ENCODE data around the gene CLIC1. TPM values are rescaled to one million over a fixed set of nuclear protein-coding genes. Genes with fewer than 3 reads are reported as not detected.

The CLIC1 gene
- total RNA-seq, 1 experiment from 2014 or later: 431 TPM

DNA sequence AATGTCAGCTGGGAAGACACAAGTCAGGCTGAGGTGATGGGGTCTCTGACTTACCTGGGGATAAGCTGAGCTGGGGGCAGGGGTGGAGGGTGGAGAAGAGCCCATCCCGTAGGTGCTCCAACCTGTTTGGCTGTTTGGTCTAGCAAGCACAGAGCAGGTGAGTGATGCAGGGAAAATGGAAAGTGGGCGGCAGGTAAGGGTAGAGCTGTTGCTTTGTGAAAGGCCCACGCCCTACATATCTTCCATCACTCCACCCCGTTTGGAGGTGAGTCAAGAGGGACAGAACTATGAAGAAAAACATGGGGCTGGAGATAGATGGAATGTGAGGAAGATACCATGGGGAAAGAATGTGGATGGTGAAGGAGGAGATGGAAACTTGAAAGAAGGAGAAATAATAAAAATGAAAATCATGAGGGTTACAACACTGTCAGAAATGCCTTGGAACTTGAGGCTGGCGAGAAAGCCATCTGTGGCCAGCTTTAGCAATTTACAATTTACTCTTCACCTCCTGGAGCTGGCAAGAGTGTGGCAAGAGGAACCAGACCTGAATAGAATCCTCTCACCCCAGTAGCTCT is 16.0 kb downstream of the CLIC1 start:
- TF ChIP-seq EZH2 (IDR thresholded peaks at IDR 0.05; ENCODE audit: borderline replicate concordance, low read depth, low read length, poor library complexity, severe bottlenecking): no peak
- TF ChIP-seq, protein P1, sequence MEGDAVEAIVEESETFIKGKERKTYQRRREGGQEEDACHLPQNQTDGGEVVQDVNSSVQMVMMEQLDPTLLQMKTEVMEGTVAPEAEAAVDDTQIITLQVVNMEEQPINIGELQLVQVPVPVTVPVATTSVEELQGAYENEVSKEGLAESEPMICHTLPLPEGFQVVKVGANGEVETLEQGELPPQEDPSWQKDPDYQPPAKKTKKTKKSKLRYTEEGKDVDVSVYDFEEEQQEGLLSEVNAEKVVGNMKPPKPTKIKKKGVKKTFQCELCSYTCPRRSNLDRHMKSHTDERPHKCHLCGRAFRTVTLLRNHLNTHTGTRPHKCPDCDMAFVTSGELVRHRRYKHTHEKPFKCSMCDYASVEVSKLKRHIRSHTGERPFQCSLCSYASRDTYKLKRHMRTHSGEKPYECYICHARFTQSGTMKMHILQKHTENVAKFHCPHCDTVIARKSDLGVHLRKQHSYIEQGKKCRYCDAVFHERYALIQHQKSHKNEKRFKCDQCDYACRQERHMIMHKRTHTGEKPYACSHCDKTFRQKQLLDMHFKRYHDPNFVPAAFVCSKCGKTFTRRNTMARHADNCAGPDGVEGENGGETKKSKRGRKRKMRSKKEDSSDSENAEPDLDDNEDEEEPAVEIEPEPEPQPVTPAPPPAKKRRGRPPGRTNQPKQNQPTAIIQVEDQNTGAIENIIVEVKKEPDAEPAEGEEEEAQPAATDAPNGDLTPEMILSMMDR (conservative IDR thresholded peaks at IDR 0.05; ENCODE audit: low read depth, low read length): no peak
- intact Hi-C loops (cut with micrococcal nuclease; ENCODE audit: unreplicated experiment): no loop called here
- Histone ChIP-seq H3K27me3 (replicated peaks; ENCODE audit: insufficient read depth, low read depth, low read length, poor library complexity) (no peaks in the 10 kb centered on the region), H3K4me3 (ENCODE audit: low read depth, low read length, poor library complexity, severe bottlenecking) (no peak overlapping the region), H3K36me3 (ENCODE audit: insufficient read depth, low read length, poor library complexity, severe bottlenecking) (no peaks in the 10 kb centered on the region), H3K9me3 (ENCODE audit: low read depth, low read length, poor library complexity, severe bottlenecking) (no peaks in the 10 kb centered on the region), H3K4me1 (ENCODE audit: insufficient read depth, low read length, poor library complexity, severe bottlenecking) (no peaks in the 10 kb centered on the region), H3K27ac (ENCODE audit: low read depth, low read length, poor library complexity, severe bottlenecking) (no peak overlapping the region)
- BruUV-seq (replicated peaks): no TSS peak
- no peak for DNase-seq (ENCODE audit: low spot score)
- ChIA-PET POLR2A (ENCODE audit: low non-redundant PET) (no interaction called here), CTCF (no interaction called here)

DNA sequence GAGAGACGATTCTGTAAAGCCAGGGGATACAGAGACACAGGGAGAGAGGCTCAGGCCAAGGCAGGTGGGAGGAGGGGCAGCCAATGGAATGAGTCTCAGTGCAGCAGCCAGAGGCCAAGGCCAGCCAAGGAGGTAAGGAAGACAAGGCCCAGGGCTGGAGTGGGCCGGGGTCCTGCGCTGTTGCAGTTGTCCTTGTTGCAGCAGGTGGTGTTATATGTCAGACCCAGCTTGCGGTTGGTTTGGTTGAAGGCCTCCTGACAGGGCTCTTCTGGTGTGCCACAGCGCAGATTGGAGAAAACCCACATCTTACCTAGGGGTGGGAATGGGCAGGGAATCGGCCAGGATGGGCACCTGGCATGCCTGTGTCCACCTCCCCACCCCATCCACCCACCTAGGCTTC is 17.3 kb downstream of the CLIC1 start:
- POLR2A ChIA-PET (ENCODE audit: low non-redundant PET): no interaction called here
- H3K9me3 ChIP-seq (ENCODE audit: low read depth, low read length, poor library complexity, severe bottlenecking): no peaks in the 10 kb centered on the region
- H3K27me3 ChIP-seq (replicated peaks; ENCODE audit: insufficient read depth, low read depth, low read length, poor library complexity): no peaks in the 10 kb centered on the region
- BruUV-seq (replicated peaks): no TSS peak
- H3K4me1 ChIP-seq (ENCODE audit: insufficient read depth, low read length, poor library complexity, severe bottlenecking): no peaks in the 10 kb centered on the region
- no peaks in the 10 kb centered on the region for H3K36me3 ChIP-seq (ENCODE audit: insufficient read depth, low read length, poor library complexity, severe bottlenecking)
- TF ChIP-seq, protein P1 (conservative IDR thresholded peaks at IDR 0.05; ENCODE audit: low read depth, low read length): no peak
- TF ChIP-seq EZH2 (IDR thresholded peaks at IDR 0.05; ENCODE audit: borderline replicate concordance, low read depth, low read length, poor library complexity, severe bottlenecking): no peak
- intact Hi-C loops (cut with micrococcal nuclease; ENCODE audit: unreplicated experiment): no loop called here
- no peak overlapping the region for H3K4me3 ChIP-seq (ENCODE audit: low read depth, low read length, poor library complexity, severe bottlenecking)
- CTCF ChIA-PET: no interaction called here
- H3K27ac ChIP-seq (ENCODE audit: low read depth, low read length, poor library complexity, severe bottlenecking): no peak overlapping the region
- DNase-seq (ENCODE audit: low spot score): no peak

DNA sequence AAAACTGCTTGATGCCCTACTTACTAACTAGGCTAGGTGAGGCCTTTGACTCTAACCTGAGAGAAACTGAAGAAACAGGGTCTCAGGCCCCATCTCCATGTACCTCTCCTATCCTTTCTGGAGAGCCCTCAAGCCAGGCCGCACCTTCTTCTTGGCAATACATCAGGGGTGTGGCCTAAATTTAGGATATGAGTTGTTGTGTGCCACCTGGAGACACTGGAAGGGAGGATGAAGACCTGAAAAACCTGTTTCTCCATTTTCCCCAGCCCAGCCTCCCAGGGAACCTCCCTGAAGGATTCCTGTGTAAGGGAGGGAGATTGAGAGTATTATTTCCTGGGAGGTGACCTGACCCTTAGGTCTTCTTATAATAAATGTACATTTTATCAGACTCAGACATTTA is 18.1 kb downstream of the CLIC1 start:
- BruUV-seq (replicated peaks): no TSS peak
- CTCF ChIA-PET: no interaction called here
- intact Hi-C loops (cut with micrococcal nuclease; ENCODE audit: unreplicated experiment): no loop called here

More for the DNA sequence above, 18.1 kb downstream of the CLIC1 start:
- Histone ChIP-seq H3K9me3 (ENCODE audit: low read depth, low read length, poor library complexity, severe bottlenecking) (no peaks in the 10 kb centered on the region), H3K27ac (ENCODE audit: low read depth, low read length, poor library complexity, severe bottlenecking) (no peak overlapping the region), H3K27me3 (replicated peaks; ENCODE audit: insufficient read depth, low read depth, low read length, poor library complexity) (no peaks in the 10 kb centered on the region), H3K36me3 (ENCODE audit: insufficient read depth, low read length, poor library complexity, severe bottlenecking) (no peaks in the 10 kb centered on the region), H3K4me3 (ENCODE audit: low read depth, low read length, poor library complexity, severe bottlenecking) (no peak overlapping the region), H3K4me1 (ENCODE audit: insufficient read depth, low read length, poor library complexity, severe bottlenecking) (no peaks in the 10 kb centered on the region)
- no peak for DNase-seq (ENCODE audit: low spot score)
- no peak for TF ChIP-seq EZH2 (IDR thresholded peaks at IDR 0.05; ENCODE audit: borderline replicate concordance, low read depth, low read length, poor library complexity, severe bottlenecking)
- TF ChIP-seq, protein P1 (conservative IDR thresholded peaks at IDR 0.05; ENCODE audit: low read depth, low read length): no peak
- POLR2A ChIA-PET (ENCODE audit: low non-redundant PET): no interaction called here

Data from A673 (cell line).